Measurements from ENCODE around the gene FPR2. TPM values are rescaled to one million over a fixed set of nuclear protein-coding genes. Genes with fewer than 3 reads are reported as not detected.

The FPR2 gene
- total and polyA plus RNA-seq, 9 of the 15 experiments (the other 6 are each of a cell fraction or from before 2014, with no cell fraction given), result 0.03 to 0.15 (median 0.07) TPM; not detected in 6

DNA sequence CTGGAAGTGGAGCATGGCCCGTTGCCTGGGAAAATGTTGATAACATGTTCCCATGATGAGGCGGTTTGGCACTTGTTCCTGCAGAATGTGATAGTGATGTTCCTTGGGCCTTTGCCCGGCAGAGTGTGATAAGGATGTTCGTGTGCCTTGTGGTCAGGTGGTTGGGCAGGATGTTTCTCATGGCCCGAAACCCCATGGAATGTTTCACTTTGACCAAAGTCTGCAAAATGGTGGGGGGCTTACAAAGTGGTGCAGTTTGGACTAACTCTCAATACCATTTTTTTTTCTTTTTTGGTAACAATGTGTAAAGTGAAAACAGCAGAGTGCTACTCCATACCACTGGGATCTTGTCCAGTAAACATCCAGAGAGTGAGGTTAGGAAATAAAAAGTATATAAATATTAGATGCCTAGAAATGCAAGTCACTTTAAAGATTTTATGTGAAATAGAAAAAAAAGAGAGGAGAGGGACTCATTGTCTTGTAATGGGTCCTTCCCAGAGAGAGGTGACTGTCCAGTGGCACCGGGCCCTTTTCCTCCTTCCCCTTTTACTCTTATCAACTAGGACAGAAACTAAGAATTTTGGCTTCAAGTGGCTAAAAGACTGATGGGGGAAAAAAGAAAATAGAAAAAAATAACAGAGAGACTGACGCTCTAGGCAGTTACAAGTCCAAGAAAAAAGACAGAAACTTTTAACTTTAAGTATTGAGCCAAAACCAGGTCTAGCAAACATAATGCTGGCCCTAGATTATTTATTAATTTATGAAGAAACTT is 39.7 kb downstream of the FPR2 start (continued):
- TF ChIP-seq MECOM (CRISPR knock-in tag; IDR thresholded peaks at IDR 0.05) (peak; percentile 86), ZBTB11 (CRISPR knock-in tag; IDR thresholded peaks at IDR 0.05) (peak in 1 of 3 experiments; percentile 77; a peak in 1 of 6 replicates), ZNF589 (CRISPR knock-in tag; IDR thresholded peaks at IDR 0.05; ENCODE audit: low read depth) (no peak; the same call in 1 of the 2 replicates), ZFP36 (IDR thresholded peaks at IDR 0.05; ENCODE audit: low read depth, low read length, partially characterized antibody) (no peak), C11orf30 (IDR thresholded peaks at IDR 0.05; ENCODE audit: low read depth) (peak; percentile 59; the same call in 1 of the 2 replicates), NBN (IDR thresholded peaks at IDR 0.05; ENCODE audit: low read depth) (no peak), TSC22D4 (tag; IDR thresholded peaks at IDR 0.05) (no peak), FOXJ3 (CRISPR knock-in tag; IDR thresholded peaks at IDR 0.05) (no peak), SP2 (IDR thresholded peaks at IDR 0.05; ENCODE audit: extremely low read depth, low read depth, low read length, poor library complexity, severe bottlenecking) (no peak), CREB5 (CRISPR knock-in tag; IDR thresholded peaks at IDR 0.05) (no peak), NEUROD1 (IDR thresholded peaks at IDR 0.05; ENCODE audit: borderline replicate concordance, low read depth, low read length, partially characterized antibody) (peak; percentile 87), ZNF707 (CRISPR knock-in tag; conservative IDR thresholded peaks at IDR 0.05) (no peak), SMAD1 (IDR thresholded peaks at IDR 0.05; ENCODE audit: low read depth, low read length, partially characterized antibody) (peak; percentile 90), HEY1 (CRISPR knock-in tag; IDR thresholded peaks at IDR 0.05; ENCODE audit: borderline replicate concordance) (peak; percentile 79), NFIX (CRISPR knock-in tag; IDR thresholded peaks at IDR 0.05; ENCODE audit: low read depth) (no peak), ZNF175 (CRISPR knock-in tag; IDR thresholded peaks at IDR 0.05; ENCODE audit: low read depth) (0 out of 2 replicates have a peak, but pooled peaks have one; percentile 20), ZNF76 (CRISPR knock-in tag; IDR thresholded peaks at IDR 0.05; ENCODE audit: borderline replicate concordance) (peak; percentile 87; the same call in 1 of the 2 replicates)
- TF ChIP-seq, protein P1, sequence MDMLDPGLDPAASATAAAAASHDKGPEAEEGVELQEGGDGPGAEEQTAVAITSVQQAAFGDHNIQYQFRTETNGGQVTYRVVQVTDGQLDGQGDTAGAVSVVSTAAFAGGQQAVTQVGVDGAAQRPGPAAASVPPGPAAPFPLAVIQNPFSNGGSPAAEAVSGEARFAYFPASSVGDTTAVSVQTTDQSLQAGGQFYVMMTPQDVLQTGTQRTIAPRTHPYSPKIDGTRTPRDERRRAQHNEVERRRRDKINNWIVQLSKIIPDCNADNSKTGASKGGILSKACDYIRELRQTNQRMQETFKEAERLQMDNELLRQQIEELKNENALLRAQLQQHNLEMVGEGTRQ (CRISPR knock-in tag; IDR thresholded peaks at IDR 0.05), result no peak
- TF ChIP-seq, protein P2, sequence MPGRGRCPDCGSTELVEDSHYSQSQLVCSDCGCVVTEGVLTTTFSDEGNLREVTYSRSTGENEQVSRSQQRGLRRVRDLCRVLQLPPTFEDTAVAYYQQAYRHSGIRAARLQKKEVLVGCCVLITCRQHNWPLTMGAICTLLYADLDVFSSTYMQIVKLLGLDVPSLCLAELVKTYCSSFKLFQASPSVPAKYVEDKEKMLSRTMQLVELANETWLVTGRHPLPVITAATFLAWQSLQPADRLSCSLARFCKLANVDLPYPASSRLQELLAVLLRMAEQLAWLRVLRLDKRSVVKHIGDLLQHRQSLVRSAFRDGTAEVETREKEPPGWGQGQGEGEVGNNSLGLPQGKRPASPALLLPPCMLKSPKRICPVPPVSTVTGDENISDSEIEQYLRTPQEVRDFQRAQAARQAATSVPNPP (IDR thresholded peaks at IDR 0.05; ENCODE audit: borderline replicate concordance, insufficient read depth, insufficient read length), result no peak

All from K562 (cell line).